H7 (cell line): ENCODE measurements around the gene CDH11. TPM values are rescaled to one million over a fixed set of nuclear protein-coding genes. Genes with fewer than 3 reads are reported as not detected.

Source experiments
- DNase-seq: peaks from one replicate; pipeline ENCODE4 v3.0.0; 2012
- H3K27me3 ChIP-seq: 2 replicates; pipeline ENCODE4 v1.6.0; 2011; ENCODE audit warnings: mild to moderate bottlenecking, low read length; ENCODE audit not compliant: control insufficient read depth, insufficient read depth
- H3K36me3 ChIP-seq: replicated peaks from 2 replicates; pipeline ENCODE4 v1.5.1; 2011; ENCODE audit warnings: low read length; ENCODE audit not compliant: control insufficient read depth, insufficient read depth
- H3K4me3 ChIP-seq: 2 replicates; pipeline ENCODE4 v1.5.1; 2011; ENCODE audit warnings: low read depth, mild to moderate bottlenecking, control low read depth, low read length, moderate library complexity; ENCODE audit not compliant: insufficient read depth
- total RNA-seq: library from RNA; depleted of rRNA; stranded (reverse); fragments of >200 nt; shearing (Covaris generic); gene quantifications from 2 replicates; pipeline ENCODE4 v1.2.3, GENCODE V29; 2014

The CDH11 gene
- total RNA-seq, 1 experiment from 2014 or later: 12.9 TPM

DNA sequence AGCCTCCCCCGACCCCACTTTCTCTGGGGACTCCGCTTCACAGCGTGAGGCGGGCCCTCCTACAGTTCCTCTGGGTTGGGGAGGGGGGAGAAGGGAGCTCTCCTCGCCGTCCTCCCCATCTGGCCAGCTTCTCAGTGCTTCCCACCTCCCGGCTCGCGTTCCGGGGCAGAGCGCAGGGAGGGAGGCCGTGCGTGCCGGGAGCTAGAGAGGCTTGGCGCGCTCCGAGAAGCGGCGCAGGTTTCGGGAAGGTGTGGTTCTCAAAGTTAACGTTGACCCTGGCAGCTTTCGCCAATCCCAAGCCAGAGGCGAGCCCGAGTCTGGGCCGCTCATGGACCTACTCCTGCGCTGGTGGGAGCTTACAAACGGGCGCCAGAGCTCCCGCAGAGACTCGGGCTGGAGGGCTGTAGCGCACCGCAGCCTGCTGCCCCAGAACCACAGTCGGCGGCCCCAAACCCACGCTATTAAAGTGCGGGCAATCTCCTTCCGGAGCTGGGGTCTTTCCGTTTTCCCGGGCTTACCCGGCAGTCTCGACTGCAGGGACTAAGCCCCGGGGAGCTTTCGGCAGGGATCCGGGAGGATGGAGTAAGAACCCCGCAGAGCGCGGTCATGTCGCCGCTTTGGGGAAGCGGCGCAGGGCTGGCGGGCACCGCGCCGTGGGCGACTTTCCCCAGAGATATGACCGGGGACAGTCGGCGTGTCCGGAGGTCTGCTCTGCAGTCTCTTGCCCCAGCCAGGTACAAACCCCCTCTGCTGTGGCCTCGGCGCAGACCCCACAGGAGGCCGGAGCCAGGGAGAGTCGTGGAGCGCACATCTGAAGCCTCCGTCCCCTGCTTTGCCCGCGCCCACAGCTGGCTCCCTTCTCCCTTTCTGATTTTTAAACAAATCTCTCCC lies 787 bp downstream of the CDH11 start:
- peaks cover 61% of the 10 kb centered on the region for H3K27me3 ChIP-seq
- DNase-seq: peak; percentile 50
- no peaks in the 10 kb centered on the region for H3K36me3 ChIP-seq
- peak overlapping the region; percentile 65 for H3K4me3 ChIP-seq

DNA sequence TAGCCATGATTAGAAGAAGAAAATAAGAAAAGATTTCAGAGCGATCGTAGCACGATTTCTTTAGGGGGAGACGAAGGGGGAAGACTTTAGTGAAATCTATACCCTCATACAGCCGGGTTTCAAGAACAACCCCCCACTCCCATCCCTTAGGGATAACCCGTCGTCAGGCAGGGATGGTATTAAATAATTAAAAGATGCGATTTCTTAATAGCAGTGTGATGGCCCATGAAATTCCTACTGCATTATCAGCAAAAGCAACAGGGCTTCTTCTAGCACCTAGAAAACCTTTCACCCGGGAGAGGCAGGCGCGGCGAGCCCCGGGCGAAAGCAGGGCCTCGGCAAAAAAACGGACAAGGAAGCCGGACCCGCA lies 1.4 kb downstream of the CDH11 start:
- no peaks in the 10 kb centered on the region for H3K36me3 ChIP-seq
- no peak for DNase-seq
- peak overlapping the region; percentile 65 for H3K4me3 ChIP-seq
- peaks cover 58% of the 10 kb centered on the region for H3K27me3 ChIP-seq

DNA sequence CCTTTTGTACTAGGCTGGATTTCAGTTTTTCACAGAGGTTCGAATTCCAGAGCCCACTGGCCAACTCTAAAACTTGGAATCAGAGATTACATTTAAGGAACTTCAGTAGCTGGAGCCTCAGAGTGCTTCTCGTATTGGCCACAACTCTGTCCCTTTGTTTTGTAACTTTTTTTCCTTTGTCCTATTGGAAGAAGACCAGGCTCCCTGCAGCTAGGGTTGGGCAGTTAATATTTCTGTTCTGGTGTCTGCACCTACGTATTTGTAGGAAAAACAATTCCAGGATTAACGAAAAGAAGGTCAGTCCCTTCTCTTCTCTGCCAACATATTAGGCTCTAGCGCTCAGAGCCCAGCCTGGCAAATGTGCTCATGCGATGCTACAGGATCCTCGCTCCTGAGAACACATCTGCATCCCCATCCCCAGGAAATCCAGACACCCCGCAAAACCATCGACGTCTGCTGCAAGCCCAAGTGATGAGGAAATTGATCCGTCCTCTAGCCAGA lies 1.9 kb downstream of the CDH11 start:
- peaks cover 54% of the 10 kb centered on the region for H3K27me3 ChIP-seq
- H3K4me3 ChIP-seq: peak overlapping the region; percentile 14
- no peak for DNase-seq
- H3K36me3 ChIP-seq: no peaks in the 10 kb centered on the region

DNA sequence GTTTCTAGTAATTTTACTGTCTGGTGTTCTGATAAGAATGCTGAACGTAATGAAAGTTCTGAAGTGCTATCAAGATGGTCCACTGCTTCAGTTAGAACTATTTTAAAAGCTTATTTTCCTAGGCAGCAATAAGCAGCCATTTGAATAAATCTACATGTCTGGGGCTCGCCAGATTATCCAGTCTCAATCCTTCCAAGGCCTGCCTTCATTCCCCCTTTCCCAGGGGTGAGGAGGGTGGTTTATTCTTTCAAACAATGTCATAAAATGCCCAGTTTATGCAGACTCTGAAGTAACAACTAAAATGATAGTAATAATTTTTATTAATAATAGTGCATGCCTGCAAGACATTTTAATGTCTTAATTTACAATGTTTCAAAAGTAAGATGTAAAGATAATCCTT lies 2.4 kb downstream of the CDH11 start:
- peaks cover 48% of the 10 kb centered on the region for H3K27me3 ChIP-seq
- no peaks in the 10 kb centered on the region for H3K36me3 ChIP-seq
- no peak for DNase-seq
- H3K4me3 ChIP-seq: no peak overlapping the region

DNA sequence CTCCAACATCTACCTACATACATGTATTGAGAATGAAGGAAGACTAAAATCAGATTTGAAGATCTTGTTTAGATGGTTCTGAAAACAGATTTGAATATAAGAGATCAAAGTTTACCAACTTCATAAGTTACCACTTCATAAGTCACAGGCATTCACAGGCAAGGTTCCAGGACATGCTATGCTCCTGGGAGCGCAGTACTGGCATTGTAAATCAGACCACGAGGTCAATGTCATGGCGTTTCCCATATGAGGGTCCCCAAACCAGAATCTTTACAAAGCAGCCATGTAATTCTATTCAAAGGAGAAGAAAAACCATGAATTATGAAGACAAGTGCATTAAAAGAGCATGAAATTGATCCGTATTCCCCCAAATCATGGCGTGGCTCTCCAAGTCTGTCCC lies 3.0 kb downstream of the CDH11 start:
- Histone ChIP-seq H3K27me3 (peaks cover 43% of the 10 kb centered on the region), H3K36me3 (no peaks in the 10 kb centered on the region), H3K4me3 (no peak overlapping the region)
- DNase-seq: no peak

DNA sequence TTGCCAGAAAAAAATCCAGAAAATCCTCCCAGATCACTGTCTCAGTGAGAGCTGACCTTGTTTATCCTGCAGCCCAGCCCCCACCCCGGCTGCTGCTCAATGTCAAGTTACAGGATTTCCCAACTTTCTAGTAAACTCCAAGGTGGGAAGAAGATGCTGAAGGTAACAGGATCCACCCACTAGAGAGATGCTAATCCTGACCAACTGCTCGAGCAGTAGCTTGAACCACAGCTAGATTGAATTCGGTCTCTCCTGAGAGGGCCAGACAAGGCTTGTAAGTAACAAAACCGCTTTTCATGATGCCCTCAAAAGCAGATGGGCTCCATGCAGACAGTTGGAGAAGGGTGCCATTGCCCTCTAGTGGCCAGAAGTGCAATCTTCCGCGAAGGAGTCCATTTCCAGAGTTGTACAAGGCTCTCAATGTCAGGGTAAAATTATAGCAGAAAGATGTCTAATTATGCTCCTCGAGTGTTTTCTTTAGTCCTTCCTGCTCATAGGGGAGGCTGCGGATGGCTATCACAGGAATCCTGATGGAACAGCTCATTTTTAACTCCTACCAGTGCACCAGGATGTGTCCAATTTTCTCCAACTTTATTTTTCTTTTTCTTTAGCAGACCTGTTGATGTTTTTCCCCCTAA lies 3.9 kb downstream of the CDH11 start:
- peaks cover 33% of the 10 kb centered on the region for H3K27me3 ChIP-seq
- H3K4me3 ChIP-seq: no peak overlapping the region
- peak; percentile 49 for DNase-seq
- no peaks in the 10 kb centered on the region for H3K36me3 ChIP-seq

DNA sequence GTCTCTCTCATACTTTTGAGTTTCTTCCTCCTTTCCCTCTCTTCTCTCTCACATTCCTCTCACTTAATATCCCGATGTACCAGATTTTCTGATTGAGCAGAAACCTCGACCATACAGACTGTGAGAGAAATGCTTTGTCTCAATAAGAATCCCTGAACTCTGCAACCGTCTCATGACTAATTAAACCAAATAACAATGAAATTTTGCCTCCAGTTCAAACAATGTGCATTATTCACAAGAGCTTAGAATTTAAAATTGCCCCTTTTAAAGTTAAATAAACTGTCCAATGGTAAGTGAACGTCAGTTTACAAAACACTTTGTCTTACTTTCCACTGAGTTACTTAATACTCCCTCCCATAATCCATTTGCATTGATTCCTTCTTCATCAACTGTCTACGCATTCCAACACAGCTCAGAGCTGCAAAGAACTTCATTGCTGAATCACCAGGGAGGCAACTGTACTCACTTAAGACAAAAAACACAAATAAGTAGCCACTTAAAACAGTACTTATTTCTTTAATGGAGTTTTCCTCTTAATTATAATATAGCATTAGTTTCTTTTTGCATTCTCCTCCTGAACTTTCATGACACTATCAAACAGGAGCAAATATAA lies 4.9 kb downstream of the CDH11 start:
- DNase-seq: no peak
- H3K4me3 ChIP-seq: no peak overlapping the region
- H3K27me3 ChIP-seq: peaks cover 24% of the 10 kb centered on the region
- no peaks in the 10 kb centered on the region for H3K36me3 ChIP-seq

DNA sequence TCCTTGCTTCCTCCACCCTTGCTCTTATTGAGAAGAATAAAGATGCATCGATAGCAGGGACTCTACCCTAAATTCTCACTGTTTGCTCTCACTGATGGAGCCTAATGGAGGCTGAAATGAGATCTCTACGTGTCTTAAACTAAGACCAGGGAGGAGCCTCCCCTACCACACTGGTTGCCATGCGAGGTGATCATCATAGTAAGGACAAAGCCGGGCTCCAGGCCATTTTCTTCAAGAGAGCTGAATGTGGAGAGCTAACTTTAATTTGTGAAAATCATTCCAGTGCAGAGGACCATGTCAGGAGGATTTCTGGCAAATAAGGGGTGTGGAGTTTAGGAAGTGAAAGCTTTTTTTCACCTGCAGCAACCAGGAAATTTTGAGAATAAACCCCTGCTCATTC lies 5.6 kb downstream of the CDH11 start:
- Histone ChIP-seq H3K27me3 (peaks cover 18% of the 10 kb centered on the region), H3K36me3 (no peaks in the 10 kb centered on the region)
- no peak for DNase-seq

DNA sequence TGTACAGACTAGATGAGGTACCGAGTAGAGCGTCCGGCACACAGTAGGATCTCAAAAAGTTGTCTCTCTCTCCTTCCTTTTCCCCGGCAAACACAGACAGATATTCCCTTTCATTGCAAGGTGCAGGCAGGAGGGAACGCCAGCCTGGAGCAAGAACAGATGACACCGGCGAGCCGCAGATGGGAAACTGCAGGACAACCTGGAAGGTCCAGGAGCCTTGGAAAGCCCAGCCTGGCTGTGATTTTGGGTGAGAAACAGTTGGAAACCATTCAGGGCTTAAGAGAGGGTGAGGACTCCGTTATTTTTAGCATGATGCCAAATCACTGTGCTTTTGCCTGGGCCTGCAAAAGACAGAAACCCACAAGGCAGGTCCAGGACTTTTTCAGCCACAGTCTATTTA lies 7.3 kb downstream of the CDH11 start:
- H3K4me3 ChIP-seq: no peak overlapping the region
- no peaks in the 10 kb centered on the region for H3K36me3 ChIP-seq
- H3K27me3 ChIP-seq: peaks cover 3% of the 10 kb centered on the region; the same call in 1 of the 2 replicates
- DNase-seq: no peak

More for the DNA sequence above, 5.6 kb downstream of the CDH11 start:
- no peak overlapping the region for H3K4me3 ChIP-seq

DNA sequence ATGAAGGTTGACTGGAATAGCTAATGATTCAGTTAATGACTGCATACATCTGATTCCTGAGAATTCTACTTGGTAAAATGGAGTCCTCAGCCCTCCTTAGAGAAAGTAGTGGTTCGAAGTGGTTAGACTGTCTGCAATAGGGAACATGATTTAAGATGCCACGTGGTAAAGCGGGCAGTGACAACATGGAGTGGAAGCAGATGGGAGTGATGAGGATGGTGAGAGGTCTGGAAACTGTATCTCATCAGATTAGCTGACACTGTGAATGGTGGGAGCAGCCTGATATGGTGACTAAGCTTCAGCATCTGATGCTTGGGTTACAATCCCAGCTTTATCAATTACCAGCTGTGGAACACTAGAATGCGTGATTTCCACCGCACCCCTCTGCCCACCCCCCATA lies 8.4 kb downstream of the CDH11 start:
- H3K36me3 ChIP-seq: no peaks in the 10 kb centered on the region
- no peak for DNase-seq
- no peak overlapping the region for H3K4me3 ChIP-seq
- H3K27me3 ChIP-seq: no peaks in the 10 kb centered on the region; the same call in 1 of the 2 replicates

DNA sequence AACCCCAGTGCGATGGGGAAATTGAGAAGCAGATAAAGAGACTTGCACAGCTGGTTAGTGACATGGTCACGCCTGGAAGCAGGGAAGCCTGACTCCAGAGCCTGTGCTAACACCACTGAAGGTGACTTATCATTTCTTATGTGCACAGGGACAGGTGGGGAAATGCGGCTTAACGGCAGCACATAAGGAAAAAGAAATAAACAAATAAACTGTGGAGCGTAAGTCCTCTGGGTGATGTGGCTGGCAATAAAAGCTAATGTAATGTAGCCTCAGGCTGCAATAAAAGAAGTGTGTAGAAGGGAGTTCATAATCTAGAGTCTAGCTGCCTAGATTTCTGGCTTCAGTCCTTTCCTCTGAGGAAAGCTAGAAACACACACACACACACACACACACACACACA lies 10.6 kb downstream of the CDH11 start:
- no peak for DNase-seq
- Histone ChIP-seq H3K4me3 (no peak overlapping the region), H3K27me3 (no peaks in the 10 kb centered on the region), H3K36me3 (no peaks in the 10 kb centered on the region)

DNA sequence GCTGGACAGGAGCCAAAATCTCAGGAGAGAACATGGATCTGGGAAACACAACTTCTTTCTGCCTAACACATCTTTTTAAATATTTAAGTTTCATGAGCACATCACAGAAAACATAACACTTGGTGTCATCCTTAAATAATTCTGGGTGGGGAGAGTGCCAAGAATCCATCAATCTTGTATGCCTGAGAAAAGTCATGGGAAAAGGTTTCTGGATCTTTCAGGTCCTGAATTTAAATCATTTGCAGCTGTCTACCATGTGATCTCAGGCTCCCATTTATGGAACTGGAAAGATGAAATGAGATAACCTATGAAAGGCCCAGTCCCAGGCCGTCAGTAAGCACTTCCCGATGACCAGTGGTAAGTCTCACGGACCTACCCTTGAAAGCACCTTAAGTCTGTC lies 15.1 kb downstream of the CDH11 start:
- Histone ChIP-seq H3K36me3 (no peaks in the 10 kb centered on the region), H3K27me3 (no peaks in the 10 kb centered on the region), H3K4me3 (no peak overlapping the region)
- no peak for DNase-seq

DNA sequence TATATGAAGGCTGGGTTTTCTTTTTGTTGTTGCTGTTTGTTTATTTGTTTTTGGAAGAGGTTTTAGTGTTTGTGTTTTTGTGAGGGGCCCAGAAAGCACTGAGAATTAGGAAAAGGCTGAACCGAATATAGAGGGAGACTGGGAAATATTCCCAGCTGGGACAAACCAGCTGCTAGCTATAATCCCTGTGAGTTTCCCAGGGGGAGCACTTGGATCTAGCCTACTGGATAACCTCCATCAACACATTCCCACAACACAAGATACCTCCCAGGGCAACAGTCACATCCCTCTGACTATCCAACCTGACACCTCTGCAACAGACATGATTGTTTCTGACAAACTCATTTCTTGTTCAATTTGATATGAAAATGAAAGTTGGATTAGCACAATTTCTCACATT lies 16.7 kb downstream of the CDH11 start:
- no peaks in the 10 kb centered on the region for H3K36me3 ChIP-seq
- H3K4me3 ChIP-seq: no peak overlapping the region
- no peaks in the 10 kb centered on the region for H3K27me3 ChIP-seq
- no peak for DNase-seq

DNA sequence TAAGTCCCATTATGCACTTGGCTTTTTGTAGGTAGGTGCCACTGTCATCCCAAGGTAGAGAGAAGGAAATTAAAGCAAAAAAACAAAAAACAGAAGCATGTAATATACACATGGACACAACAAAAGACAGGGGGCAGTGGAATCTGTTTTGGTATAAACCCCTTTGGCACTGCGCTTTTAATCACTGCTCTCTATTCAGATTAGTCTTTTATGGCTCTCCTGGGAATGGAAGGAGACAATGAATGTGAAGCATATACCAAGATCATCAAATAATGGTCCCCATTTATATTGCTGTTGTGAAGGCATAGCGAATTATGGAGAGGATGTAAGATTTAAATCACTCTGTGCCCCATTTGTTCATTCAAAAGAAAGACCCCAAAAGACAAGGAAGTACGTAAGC lies 17.4 kb downstream of the CDH11 start:
- Histone ChIP-seq H3K27me3 (no peaks in the 10 kb centered on the region), H3K4me3 (no peak overlapping the region), H3K36me3 (no peaks in the 10 kb centered on the region)
- no peak for DNase-seq

DNA sequence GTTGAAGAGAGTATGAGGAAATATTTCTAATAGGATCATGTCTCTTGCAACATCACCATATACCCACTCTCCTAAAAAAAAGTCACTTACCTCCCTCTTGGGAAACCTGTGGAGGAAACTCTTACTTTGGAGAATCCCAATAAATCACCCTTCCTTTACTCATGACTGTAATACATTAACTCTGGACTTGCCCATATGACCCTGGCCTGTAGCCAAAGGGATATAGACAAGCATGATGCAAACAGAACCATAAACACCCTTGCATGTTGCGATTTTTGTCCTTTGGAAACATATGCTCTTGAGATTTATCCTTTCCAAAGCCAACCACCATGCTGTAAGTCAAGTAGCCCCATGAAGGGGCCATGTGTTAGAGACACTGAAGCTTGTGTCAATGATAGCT lies 19.5 kb downstream of the CDH11 start:
- H3K36me3 ChIP-seq: no peaks in the 10 kb centered on the region
- H3K4me3 ChIP-seq: no peak overlapping the region
- no peak for DNase-seq
- no peaks in the 10 kb centered on the region for H3K27me3 ChIP-seq
